ENCODE data around the gene LSAMP.

GRCh38 chr3:115927197-115927596 lies 518.1 kb downstream of the LSAMP start:
- TF ChIP-seq CTCF (conservative IDR thresholded peaks at IDR 0.05; ENCODE audit: low read length) = no peak
- no peak for TF ChIP-seq EZH2phosphoT487 (IDR thresholded peaks at IDR 0.05; ENCODE audit: borderline replicate concordance)
